ENCODE measurements around the gene UBL4B. TPM values are rescaled to one million over a fixed set of nuclear protein-coding genes. Genes with fewer than 3 reads are reported as not detected.
A peak's percentile ranks its signal among the peaks of the same experiment; 100 is the strongest.
"Not testable (repeated sequence)": the region's sequence is repeated elsewhere in the genome, so short reads cannot be mapped to it uniquely, and the experiment has no call there.

UBL4B gene
- total RNA-seq, 2 experiments from 2014 or later: not detected

- peaks cover 17% of the 10 kb centered on the region for H3K4me1 Mint-ChIP-seq
These were observed 41.5 kb upstream of the UBL4B start, which contains the start of gene ALX3 for GRCh38 chr1:110070671-110071242. Gene ALX3 (minus strand): TSS chr1:110070672. CDS start chr1:110070612, 60 bp downstream.

GRCh38 chr1:110074166-110074565, 38.1 kb upstream of the UBL4B start:
- Mint-ChIP-seq H3K36me3 (ENCODE audit: low read depth) (no peaks in the 10 kb centered on the region), H3K9me3 (ENCODE audit: low read depth) (no peaks in the 10 kb centered on the region), H3K27ac (no peak overlapping the region), H3K4me1 (peaks cover 8% of the 10 kb centered on the region), H3K4me3 (no peak overlapping the region), H3K27me3 (peaks cover 52% of the 10 kb centered on the region)
- ATAC-seq (no peak), DNase-seq (no peak)
- CTCF ChIA-PET: interaction anchor here (0.7 to 3.8 kb wide), 4 partner anchors 8 to 28 kb away, joined by 3 to 36 read pairs (median 4); no protein-coding TSS in a partner anchor
- POLR2A ChIA-PET: no interaction called here
- intact Hi-C loops (cut with DNase I, micrococcal nuclease): no loop called here

More at GRCh38 chr1:110070671-110071242, 41.5 kb upstream of the UBL4B start, which contains the start of gene ALX3:
- ChIA-PET POLR2A (interaction anchor here (0.9 kb wide), 1 partner anchor 12 kb away, joined by 3 read pairs; no protein-coding TSS in a partner anchor), CTCF (interaction anchor here (0.6 to 3.8 kb wide), 7 partner anchors 10 to 179 kb away, joined by 3 to 36 read pairs (median 3); no protein-coding TSS in a partner anchor)
- Mint-ChIP-seq H3K27ac (no peak within 1 kb of the TSS), H3K36me3 (ENCODE audit: low read depth) (no peaks in the 10 kb centered on the region), H3K27me3 (peaks cover 62% of the 10 kb centered on the region), H3K9me3 (ENCODE audit: low read depth) (no peaks in the 10 kb centered on the region), H3K4me3 (no peak within 1 kb of the TSS)
- no peak for DNase-seq
- intact Hi-C loops (cut with DNase I, micrococcal nuclease): no loop called here
- no peak for ATAC-seq

GRCh38 chr1:110076789-110077500, 35.3 kb upstream of the UBL4B start:
- peaks cover 41% of the 10 kb centered on the region for H3K27me3 Mint-ChIP-seq
- no peaks in the 10 kb centered on the region for H3K36me3 Mint-ChIP-seq (ENCODE audit: low read depth)
- DNase-seq (no peak), ATAC-seq (no peak)
- no peaks in the 10 kb centered on the region for H3K9me3 Mint-ChIP-seq (ENCODE audit: low read depth)
- no peak overlapping the region for H3K4me3 Mint-ChIP-seq
- ChIA-PET CTCF (interaction anchor here (0.6 to 1.9 kb wide), 6 partner anchors 11 to 27 kb away, joined by 3 to 7 read pairs (median 4); no protein-coding TSS in a partner anchor), POLR2A (no interaction called here)
- intact Hi-C loops (cut with DNase I, micrococcal nuclease): no loop called here
- no peak overlapping the region for H3K27ac Mint-ChIP-seq
- H3K4me1 Mint-ChIP-seq: no peaks in the 10 kb centered on the region

- H3K4me1 Mint-ChIP-seq; H3K36me3 Mint-ChIP-seq (ENCODE audit: low read depth); H3K4me3 Mint-ChIP-seq; DNase-seq; intact Hi-C loops (cut with DNase I, micrococcal nuclease); POLR2A ChIA-PET; H3K9me3 Mint-ChIP-seq (ENCODE audit: low read depth); H3K27ac Mint-ChIP-seq; ATAC-seq: not testable (repeated sequence)
- CTCF ChIA-PET: interaction anchor here (1.8 to 4.1 kb wide), 2 partner anchors 14 to 25 kb away, joined by 5 to 29 read pairs; no protein-coding TSS in a partner anchor
- H3K27me3 Mint-ChIP-seq: peaks cover 44% of the 10 kb centered on the region
These were observed 32.2 kb upstream of the UBL4B start for GRCh38 chr1:110079995-110080394.

- POLR2A ChIA-PET: interaction anchor here (0.6 kb wide), 1 partner anchor 584 kb away, joined by 3 read pairs; no protein-coding TSS in a partner anchor
- intact Hi-C loops (cut with DNase I, micrococcal nuclease): no loop called here
- H3K27me3 Mint-ChIP-seq: peaks cover 49% of the 10 kb centered on the region
These were observed 31.2 kb upstream of the UBL4B start for GRCh38 chr1:110081061-110081460.

GRCh38 chr1:110082477-110082876, 29.8 kb upstream of the UBL4B start:
- POLR2A ChIA-PET: no interaction called here
- intact Hi-C loops (cut with DNase I, micrococcal nuclease): loop anchor here in 1 of 2 experiments (2.0 kb wide), 1 partner anchor 14 kb away; no protein-coding TSS in a partner anchor
- ATAC-seq (no peak), DNase-seq (no peak)
- no peak overlapping the region for H3K27ac Mint-ChIP-seq
- H3K4me1 Mint-ChIP-seq: peaks cover 13% of the 10 kb centered on the region
- no peaks in the 10 kb centered on the region for H3K36me3 Mint-ChIP-seq (ENCODE audit: low read depth)
- CTCF ChIA-PET: interaction anchor here (1.1 to 4.1 kb wide), 5 partner anchors 9 to 380 kb away, joined by 3 to 29 read pairs (median 8); no protein-coding TSS in a partner anchor
- H3K27me3 Mint-ChIP-seq: peaks cover 58% of the 10 kb centered on the region
- no peak overlapping the region for H3K4me3 Mint-ChIP-seq
- H3K9me3 Mint-ChIP-seq (ENCODE audit: low read depth): no peaks in the 10 kb centered on the region

More at GRCh38 chr1:110081061-110081460, 31.2 kb upstream of the UBL4B start:
- Mint-ChIP-seq H3K4me1 (peaks cover 13% of the 10 kb centered on the region), H3K4me3 (no peak overlapping the region), H3K9me3 (ENCODE audit: low read depth) (no peaks in the 10 kb centered on the region), H3K27ac (no peak overlapping the region), H3K36me3 (ENCODE audit: low read depth) (no peaks in the 10 kb centered on the region)
- no peak for DNase-seq
- ATAC-seq: no peak
- CTCF ChIA-PET: interaction anchor here (1.1 to 4.1 kb wide), 8 partner anchors 8 to 31 kb away, joined by 3 to 29 read pairs (median 7); no protein-coding TSS in a partner anchor

- DNase-seq: peak; percentile 18
- POLR2A ChIA-PET: interaction anchor here (0.6 to 0.7 kb wide), 3 partner anchors 11 to 33 kb away, joined by 3 read pairs; partner anchors contain the start of gene ALX3
- peaks cover 62% of the 10 kb centered on the region for H3K27me3 Mint-ChIP-seq
- intact Hi-C loops (cut with DNase I, micrococcal nuclease): loop anchor here in 1 of 2 experiments (2.0 kb wide), 1 partner anchor 14 kb away; no protein-coding TSS in a partner anchor
- peak; percentile 45 for ATAC-seq
- peak overlapping the region; percentile 59 for H3K27ac Mint-ChIP-seq
- no peaks in the 10 kb centered on the region for H3K9me3 Mint-ChIP-seq (ENCODE audit: low read depth)
- CTCF ChIA-PET: interaction anchor here (0.9 to 4.1 kb wide), 5 partner anchors 10 to 30 kb away, joined by 3 to 29 read pairs (median 4); no protein-coding TSS in a partner anchor
- H3K4me1 Mint-ChIP-seq: peaks cover 13% of the 10 kb centered on the region
- no peaks in the 10 kb centered on the region for H3K36me3 Mint-ChIP-seq (ENCODE audit: low read depth)
- H3K4me3 Mint-ChIP-seq: peak overlapping the region; percentile 63
These were observed 29.0 kb upstream of the UBL4B start for GRCh38 chr1:110083061-110083865.

GRCh38 chr1:110083866-110084226, 28.4 kb upstream of the UBL4B start:
- CTCF ChIA-PET: interaction anchor here (0.9 to 4.1 kb wide), 4 partner anchors 21 to 31 kb away, joined by 3 to 29 read pairs (median 4); no protein-coding TSS in a partner anchor
- H3K36me3 Mint-ChIP-seq (ENCODE audit: low read depth): no peaks in the 10 kb centered on the region
- intact Hi-C loops (cut with DNase I, micrococcal nuclease): loop anchor here (1.0 to 2.0 kb wide), 3 partner anchors 15 to 49 kb away; no protein-coding TSS in a partner anchor
- H3K27me3 Mint-ChIP-seq: peaks cover 57% of the 10 kb centered on the region
- no peaks in the 10 kb centered on the region for H3K9me3 Mint-ChIP-seq (ENCODE audit: low read depth)
- ATAC-seq: no peak
- POLR2A ChIA-PET: interaction anchor here (0.6 kb wide), 1 partner anchor 33 kb away, joined by 3 read pairs; no protein-coding TSS in a partner anchor
- no peak overlapping the region for H3K27ac Mint-ChIP-seq
- DNase-seq: peak; percentile 35
- H3K4me3 Mint-ChIP-seq: peak overlapping the region; percentile 63
- peaks cover 13% of the 10 kb centered on the region for H3K4me1 Mint-ChIP-seq

GRCh38 chr1:110084227-110085078, 27.8 kb upstream of the UBL4B start:
- no peaks in the 10 kb centered on the region for H3K9me3 Mint-ChIP-seq (ENCODE audit: low read depth)
- H3K4me3 Mint-ChIP-seq: peak overlapping the region; percentile 63
- ChIA-PET CTCF (interaction anchor here (0.9 to 4.1 kb wide), 4 partner anchors 21 to 32 kb away, joined by 3 to 29 read pairs (median 4); no protein-coding TSS in a partner anchor), POLR2A (no interaction called here)
- peaks cover 13% of the 10 kb centered on the region for H3K4me1 Mint-ChIP-seq
- DNase-seq: peak; percentile 68
- ATAC-seq: peak; percentile 76
- H3K36me3 Mint-ChIP-seq (ENCODE audit: low read depth): no peaks in the 10 kb centered on the region
- H3K27me3 Mint-ChIP-seq: peaks cover 54% of the 10 kb centered on the region
- intact Hi-C loops (cut with DNase I, micrococcal nuclease): loop anchor here in 1 of 2 experiments (1.0 kb wide), 2 partner anchors 16 to 49 kb away; no protein-coding TSS in a partner anchor
- peak overlapping the region; percentile 21 for H3K27ac Mint-ChIP-seq

GRCh38 chr1:110085671-110086070, 26.6 kb upstream of the UBL4B start:
- H3K9me3 Mint-ChIP-seq (ENCODE audit: low read depth): no peaks in the 10 kb centered on the region
- peaks cover 53% of the 10 kb centered on the region for H3K27me3 Mint-ChIP-seq
- ChIA-PET CTCF (interaction anchor here (0.7 kb wide), 1 partner anchor 57 kb away, joined by 3 read pairs; no protein-coding TSS in a partner anchor), POLR2A (no interaction called here)
- H3K27ac Mint-ChIP-seq: no peak overlapping the region
- intact Hi-C loops (cut with DNase I, micrococcal nuclease): no loop called here
- H3K4me3 Mint-ChIP-seq: no peak overlapping the region
- ATAC-seq: no peak
- H3K4me1 Mint-ChIP-seq: peaks cover 13% of the 10 kb centered on the region
- H3K36me3 Mint-ChIP-seq (ENCODE audit: low read depth): no peaks in the 10 kb centered on the region
- DNase-seq: no peak

All from activated CD4-positive, alpha-beta T cell treated with anti-CD3 and anti-CD28 coated beads for 36 hours (primary cell).